Bronchial smooth muscle cell (primary cell): ENCODE measurements around the gene ODAD2. TPM values are rescaled to one million over a fixed set of nuclear protein-coding genes. Genes with fewer than 3 reads are reported as not detected.

Experiments
- total RNA-seq: library from RNA; depleted of rRNA; stranded (reverse); fragments of >200 nt; gene quantifications from 2 replicates; pipeline ENCODE4 v1.2.1, GENCODE V29; 2014

The ODAD2 gene
- total RNA-seq: under 0.01 and 0.32 TPM in 2 replicates

GRCh38 chr10:27998954-27999275 is at the start of gene ODAD2:
ODAD2 (minus strand) TSS chr10:27999079; CDS start chr10:27995142, 3,937 bp downstream.

